Stromal cell of bone marrow (primary cell): ENCODE measurements around the gene RBM39.
"Not testable (repeated sequence)": the region's sequence is repeated elsewhere in the genome, so short reads cannot be mapped to it uniquely, and the experiment has no call there.

Experiments used
- DNase-seq: peaks from one replicate; pipeline ENCODE4 v3.0.0-alpha.2; 2012; ENCODE audit warnings: low read depth

The RBM39 gene

DNA sequence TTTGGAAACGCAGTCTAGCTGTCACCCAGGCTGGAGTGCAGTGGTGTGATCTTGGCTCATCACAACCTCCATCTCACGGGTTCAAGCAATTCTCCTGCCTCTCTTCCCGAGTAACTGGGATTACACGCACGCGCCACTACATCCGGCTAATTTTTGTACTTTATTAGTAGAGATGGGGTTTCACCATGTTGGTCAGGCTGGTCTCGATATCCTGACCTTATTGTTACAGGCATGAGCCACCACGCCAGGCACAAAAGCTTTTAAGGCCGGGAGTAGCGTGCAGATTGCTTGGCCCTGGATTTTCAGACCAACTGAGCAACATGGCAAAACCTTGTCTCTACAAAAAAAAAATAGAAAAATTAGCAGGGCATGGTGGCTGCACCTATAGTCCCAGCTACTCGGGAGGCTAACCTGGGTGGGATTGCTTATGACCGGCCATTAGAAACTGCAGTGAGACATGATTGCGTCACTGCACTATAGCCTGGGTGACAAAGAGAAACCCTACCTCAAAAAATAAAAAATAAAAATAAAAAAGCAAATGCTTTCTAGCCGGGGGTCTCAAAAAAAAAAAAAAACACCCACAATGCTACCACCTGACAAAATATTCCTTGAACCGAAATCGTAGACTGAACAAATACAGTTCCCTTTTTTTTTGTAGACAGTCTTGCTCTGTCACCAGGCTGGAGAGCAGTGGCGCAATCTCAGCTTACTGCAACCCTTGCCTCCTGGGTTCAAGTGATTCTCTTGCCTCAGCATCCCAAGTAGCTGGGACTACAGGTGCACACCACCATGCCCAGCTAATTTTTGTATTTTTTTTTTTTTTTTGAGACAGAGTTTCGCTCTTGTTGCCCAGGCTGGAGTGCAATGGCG lies 15.0 kb downstream of the RBM39 start:
- no peak for DNase-seq

- DNase-seq: no peak
Observed at GRCh38 chr20:35724321-35725230, 17.5 kb downstream of the RBM39 start.

GRCh38 chr20:35723652-35724320 lies 18.3 kb downstream of the RBM39 start:
- not testable (repeated sequence) for DNase-seq

DNA sequence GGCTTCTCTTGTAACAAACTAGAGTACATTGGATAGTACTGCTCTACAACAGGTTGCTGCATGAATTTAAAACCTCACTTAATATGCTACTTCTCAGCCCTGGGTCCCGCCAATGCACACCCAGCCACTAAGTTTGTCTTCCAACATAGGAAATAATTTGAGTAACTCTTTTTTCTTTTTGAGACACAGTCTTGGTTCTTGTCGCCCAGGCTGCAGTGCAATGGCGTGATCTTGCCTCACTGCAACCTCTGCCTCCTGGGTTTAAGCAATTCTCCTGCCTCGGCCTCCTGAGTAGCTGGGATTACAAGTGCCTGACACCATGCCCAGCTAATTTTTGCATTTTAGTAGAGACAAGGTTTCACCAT lies 18.8 kb downstream of the RBM39 start:
- not testable (repeated sequence) for DNase-seq

DNA sequence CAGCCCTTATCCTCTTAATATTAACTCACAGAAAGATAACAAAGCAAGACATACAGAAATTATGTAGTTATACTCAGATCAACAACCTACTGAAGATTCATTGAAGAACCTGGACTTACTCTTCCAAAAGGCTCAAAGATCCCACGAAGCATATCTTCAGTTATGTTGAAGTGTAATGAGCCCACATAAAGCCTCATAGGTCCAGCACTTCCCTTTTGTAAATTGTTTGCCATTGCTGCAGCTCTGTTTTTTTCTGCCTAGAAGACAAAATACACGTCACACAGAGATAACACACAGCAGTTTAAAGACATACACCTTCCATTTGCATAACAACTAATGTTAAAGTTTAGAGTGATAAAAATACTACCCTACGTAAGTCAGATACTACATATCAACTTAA lies 20.4 kb downstream of the RBM39 start:
- no peak for DNase-seq

- no peak for DNase-seq
Observed at GRCh38 chr20:35721219-35721618, 20.8 kb downstream of the RBM39 start.

DNA sequence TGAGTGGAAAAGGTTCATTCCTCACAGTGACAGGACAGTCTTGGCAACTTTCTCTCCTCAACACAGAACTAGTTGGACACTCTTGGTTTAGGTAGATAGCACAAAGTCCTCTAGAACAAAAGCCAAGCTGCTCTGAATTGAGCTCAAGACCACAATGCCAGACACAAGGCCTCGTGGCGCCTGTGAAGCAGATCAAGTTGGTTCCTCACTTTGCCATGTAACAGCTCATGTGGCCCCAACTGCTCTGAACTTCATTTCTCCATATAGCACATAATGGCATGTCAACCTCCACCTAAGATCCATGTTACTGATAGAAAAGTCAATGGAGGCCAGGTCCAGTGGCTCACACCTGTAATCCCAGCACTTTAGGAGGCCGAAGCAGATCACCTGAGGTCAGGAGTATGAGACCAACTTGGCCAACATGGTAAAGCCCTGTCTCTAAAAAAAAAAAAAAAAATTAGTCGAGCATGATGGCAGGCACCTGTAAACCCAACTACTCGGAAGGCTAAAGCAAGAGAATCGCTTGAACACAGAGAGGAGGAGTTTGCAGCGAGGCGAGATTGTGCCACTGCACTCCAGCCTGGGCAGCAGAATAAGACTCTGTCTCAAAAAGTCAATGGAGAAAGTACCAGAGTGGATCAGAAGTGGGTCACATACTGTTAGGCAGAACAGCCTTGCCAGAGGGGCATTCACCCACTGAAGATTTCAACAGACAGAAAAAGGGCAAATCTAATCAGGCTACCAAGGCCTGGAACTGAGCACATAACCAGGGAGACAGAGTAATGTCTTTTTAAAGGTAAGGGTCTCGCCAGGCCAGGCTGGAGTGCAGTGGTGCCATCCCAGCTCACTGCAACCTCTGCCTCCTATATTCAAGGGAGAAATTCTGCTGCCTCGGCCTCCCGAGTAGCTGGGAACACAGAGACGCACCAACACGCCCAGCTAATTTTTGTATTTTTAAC lies 21.6 kb downstream of the RBM39 start:
- DNase-seq: no peak

DNA sequence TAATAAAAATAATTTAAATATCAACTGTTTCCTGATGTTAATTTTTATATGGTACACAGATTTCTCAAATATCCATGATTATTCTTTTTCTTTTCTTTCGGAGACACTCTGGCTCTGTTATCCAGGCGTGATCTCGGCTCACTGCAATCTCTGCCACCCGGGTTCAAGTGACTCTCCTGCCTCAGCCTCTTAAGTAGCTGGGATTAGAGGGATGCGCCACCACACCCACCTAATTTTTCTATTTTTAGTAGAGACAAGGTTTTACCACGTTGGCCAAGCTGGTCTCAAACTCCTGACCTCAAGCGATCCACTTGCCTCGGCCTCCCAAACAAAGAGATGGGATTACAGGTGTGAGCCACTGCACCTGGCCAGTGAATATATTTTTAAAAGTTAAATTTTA lies 22.3 kb downstream of the RBM39 start:
- no peak for DNase-seq

DNA sequence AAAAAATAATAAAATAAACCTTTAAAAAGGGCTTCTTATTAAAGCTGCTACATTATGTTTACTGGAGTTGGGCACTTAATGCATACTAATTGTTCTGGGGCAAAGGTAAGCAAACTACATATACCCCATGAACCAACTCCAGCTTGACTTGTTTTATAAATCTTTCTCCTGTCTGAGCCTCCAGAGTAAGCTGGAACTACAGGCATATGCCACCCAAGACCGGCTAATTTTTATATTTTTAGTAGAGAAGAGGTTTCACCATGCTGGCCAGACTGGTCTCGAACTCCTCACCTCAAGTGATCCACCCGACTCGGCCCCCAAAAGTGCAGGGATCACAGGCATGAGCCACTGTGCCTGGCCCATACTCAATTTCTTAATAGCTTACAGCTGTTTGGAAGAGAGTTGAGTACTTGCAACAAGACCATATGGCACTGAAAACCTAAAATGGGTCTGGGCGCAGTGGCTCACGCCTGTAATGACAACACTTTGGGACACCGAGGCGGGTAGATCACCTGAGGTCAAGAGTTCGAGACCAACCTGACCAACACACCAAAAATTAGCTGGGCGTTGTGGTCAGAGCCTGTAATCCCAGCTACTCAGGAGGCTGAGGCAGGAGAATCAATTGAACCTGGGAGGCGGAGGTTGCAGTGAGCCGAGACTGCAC lies 23.0 kb downstream of the RBM39 start:
- no peak for DNase-seq

- DNase-seq: not testable (repeated sequence)
Observed at GRCh38 chr20:35718321-35718720, 23.7 kb downstream of the RBM39 start.

DNA sequence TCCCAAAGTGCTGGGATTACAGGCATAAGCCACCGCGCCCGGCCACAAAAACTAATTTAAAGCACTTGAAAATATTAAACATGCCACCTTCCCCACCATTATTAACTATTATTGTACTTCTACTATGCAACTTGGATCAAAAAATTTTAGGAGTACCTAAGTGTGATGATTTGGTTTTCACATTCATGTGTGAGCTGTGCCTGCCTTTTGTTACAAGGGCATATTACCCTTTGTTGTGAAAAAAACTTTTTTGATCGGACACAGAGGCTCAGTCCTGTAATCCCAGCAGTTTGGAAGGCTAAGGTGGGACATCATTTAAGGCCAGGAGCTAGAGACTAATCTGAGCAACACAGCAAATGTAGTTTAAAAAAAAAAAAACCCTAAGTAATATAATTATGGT lies 25.7 kb downstream of the RBM39 start:
- DNase-seq: no peak

DNA sequence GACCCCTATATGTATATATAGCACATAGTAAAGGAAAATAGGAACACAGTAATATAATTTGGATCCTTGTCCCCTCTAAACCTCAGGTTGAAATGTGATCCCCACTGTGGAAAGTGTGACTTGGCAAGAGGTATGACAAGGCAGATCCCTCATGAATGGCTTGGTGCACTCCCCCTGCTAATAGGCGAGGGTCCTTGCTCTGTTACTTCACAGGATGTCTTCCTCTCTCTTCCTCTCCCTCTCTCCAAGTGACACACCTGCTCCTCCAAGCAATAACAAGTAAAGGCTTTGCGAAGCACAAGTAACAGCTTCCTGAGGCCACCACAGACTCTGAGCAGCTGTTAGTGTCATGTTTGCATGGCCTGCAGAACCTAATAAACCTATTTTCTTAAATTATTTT lies 26.4 kb downstream of the RBM39 start:
- no peak for DNase-seq

GRCh38 chr20:35714127-35714526 lies 27.9 kb downstream of the RBM39 start:
- DNase-seq: no peak

DNA sequence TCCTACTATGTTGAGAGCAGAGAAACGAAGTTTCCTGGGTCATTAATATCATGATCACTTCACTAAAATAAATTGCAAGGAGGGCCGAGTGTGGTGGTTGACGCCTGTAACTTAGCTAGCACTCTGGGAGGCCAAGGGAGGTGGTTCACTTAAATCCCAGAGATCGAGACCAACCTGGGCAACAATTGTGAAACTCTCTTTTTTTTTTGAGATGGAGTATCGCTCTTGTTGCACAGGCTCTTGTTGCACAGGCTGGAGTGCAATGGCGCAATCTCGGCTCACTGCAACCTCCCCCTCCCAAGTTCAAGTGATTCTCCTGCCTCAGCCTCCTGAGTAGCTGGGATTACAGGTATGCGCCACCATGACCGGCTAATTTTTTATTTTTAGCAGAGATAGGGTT lies 28.9 kb downstream of the RBM39 start:
- DNase-seq: not testable (repeated sequence)

DNA sequence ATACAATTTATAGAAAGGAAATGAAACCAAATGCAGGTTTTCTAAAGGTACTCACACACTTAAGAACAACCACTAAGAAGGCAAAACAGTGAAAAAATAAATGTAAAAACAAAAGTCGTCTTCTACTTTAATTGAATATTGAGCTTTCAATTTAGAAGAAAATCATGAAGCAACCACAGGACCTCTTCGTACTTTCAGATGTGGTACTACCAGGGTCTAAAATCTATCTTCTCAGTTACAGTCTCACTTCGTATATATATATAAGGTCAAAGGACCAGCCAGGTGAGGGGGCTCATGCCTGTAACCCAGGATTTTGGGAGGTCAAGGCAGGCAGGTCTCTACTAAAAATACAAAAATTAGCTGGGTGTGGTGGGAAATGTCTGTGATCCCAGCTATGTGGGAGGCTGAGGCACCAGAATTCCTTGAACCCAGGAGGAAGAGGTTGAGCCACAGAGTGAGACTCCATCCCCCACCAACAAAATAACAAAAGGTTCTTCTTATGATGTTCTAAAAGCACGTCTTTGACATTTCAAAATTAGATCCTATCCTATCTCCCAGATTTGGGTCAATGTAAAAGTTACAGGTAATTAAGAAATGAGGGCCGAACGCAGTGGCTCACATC lies 30.4 kb downstream of the RBM39 start:
- no peak for DNase-seq

DNA sequence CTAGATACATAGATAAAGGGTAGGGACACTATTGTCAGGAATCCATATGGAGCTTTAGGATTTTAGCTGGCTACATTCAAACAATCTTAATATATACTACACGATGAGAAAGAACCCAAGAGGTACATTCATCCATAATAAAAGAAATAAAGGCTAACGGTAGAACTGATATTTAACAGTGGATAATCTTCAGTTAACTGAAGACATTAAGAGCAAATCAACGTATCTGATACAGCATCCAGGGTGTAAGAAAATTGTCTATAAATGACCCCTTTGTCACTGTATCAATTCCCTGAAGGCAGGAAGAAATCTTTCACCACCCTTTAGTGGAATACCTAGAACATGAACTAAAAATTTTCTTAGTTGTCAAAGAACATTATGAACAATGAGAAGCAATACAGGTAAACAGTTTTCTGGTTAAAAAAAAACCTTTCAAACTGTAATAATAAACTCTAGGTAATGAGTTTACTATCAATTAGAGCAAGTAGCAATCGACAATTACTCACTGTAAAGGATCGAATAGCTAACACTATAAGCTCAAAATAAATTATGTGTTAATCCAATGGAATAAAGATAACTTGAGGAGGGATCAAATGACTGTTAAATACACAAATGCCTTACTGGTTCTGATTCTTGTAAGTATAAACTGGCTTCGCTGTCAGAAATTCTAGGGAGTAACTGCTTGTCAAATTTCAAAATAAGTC lies 31.0 kb downstream of the RBM39 start:
- DNase-seq: no peak

- DNase-seq: no peak
Observed at GRCh38 chr20:35710039-35710438, 32.0 kb downstream of the RBM39 start.

DNA sequence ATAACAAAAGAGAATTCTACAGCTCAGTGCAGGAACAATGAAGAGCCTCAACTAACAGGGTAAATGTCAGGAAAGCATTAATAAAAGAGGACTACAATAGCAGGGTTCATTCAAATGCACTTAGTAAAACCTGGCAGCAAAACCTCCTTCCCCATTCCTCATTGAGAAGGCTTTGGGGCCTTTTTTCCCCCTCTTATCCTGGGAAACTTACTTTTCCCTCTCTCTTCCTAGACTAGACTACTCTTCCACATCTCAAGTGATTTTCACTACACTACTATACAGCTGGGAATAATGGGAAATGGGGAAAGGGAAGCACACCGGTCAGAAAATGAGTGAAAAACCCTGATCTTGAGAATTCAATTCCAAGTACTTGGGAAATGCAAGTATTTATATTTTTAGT lies 32.8 kb downstream of the RBM39 start:
- DNase-seq: no peak

GRCh38 chr20:35708502-35708901 lies 33.6 kb downstream of the RBM39 start:
- no peak for DNase-seq
